Fibroblast of lung (primary cell): ENCODE results near the gene TATDN3.

Experiments used
- CTCF ChIP-seq, 2 donors: IDR thresholded peaks in 1 of 2; conservative IDR thresholded peaks in 1 of 2; 1 replicate in 1 of 2; 2 replicates in 1 of 2; pipeline ENCODE4 v1.5.1; 2011 to 2012; ENCODE audit warnings: low read length in 2 of 2, control low read depth in 1 of 2, inconsistent platforms in 1 of 2, low read depth in 1 of 2, mild to moderate bottlenecking in 1 of 2
- EZH2 ChIP-seq: IDR thresholded peaks from 2 replicates; pipeline ENCODE4 v1.5.1; 2012; ENCODE audit warnings: low read length, control low read depth, mild to moderate bottlenecking; ENCODE audit errors: missing control alignments

DNA sequence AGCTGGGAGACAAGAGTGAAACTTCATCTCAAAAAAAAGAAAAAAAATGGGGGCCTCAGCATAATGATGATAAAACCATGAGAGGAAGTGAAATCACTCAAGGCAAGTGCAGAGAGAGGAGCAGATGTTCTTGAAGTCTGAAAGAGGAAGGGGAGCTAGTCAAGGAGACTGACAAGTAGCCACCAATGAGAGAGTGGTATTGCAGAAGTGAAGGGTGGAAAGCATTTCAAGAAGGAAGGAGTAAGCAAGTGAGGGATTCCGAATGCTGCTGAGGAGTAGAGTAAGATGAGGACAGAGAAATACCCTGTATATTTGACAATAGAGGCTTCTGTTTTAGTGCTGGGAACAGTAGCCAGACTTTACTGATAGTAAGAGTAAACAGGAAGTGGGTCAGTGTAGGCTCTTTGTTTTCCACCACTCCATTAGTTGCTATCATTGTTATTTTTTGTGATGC lies 2.9 kb downstream of the TATDN3 start:
- no peak for TF ChIP-seq CTCF (conservative IDR thresholded peaks at IDR 0.05 in 1 of 2, IDR thresholded peaks at IDR 0.05 in 1 of 2; ENCODE audit: low read depth in 1 of 2, low read length in 2 of 2)
- no peak for TF ChIP-seq EZH2
